K562 (cell line): Measurements from ENCODE around the gene RNF215. TPM values are rescaled to one million over a fixed set of nuclear protein-coding genes. Genes with fewer than 3 reads are reported as not detected.
A peak's percentile ranks its signal among the peaks of the same experiment; 100 is the strongest.

Source experiments
- BRD9 ChIP-seq: fragments of 450-650 bp; IDR thresholded peaks from 2 replicates; pipeline ENCODE4 v1.6.1; 2018; ENCODE audit warnings: low read depth; ENCODE audit not compliant: partially characterized antibody
- ESRRA ChIP-seq: fragments of 450-650 bp; IDR thresholded peaks from 2 replicates; pipeline ENCODE4 v1.6.1; 2014; ENCODE audit warnings: low read depth, mild to moderate bottlenecking, moderate library complexity, borderline replicate concordance
- NR3C1 ChIP-seq: sonication (generic); formaldehyde crosslinking; IDR thresholded peaks from 2 replicates; pipeline ENCODE4 v1.8.1; 2022; ENCODE audit warnings: missing genetic modification reagents
- NRF1 ChIP-seq, 2 experiments: fragments of 450-650 bp; IDR thresholded peaks in 1 of 2; conservative IDR thresholded peaks in 1 of 2; 2 replicates each; pipeline ENCODE4 v1.6.1; 2014; ENCODE audit warnings: mild to moderate bottlenecking in 2 of 2
- PHB2 ChIP-seq: fragments of 450-650 bp; IDR thresholded peaks from 2 replicates; pipeline ENCODE4 v1.6.1; 2017; ENCODE audit warnings: low read depth
- POLR2AphosphoS2 ChIP-seq: IDR thresholded peaks from 2 replicates; pipeline ENCODE4 v1.6.1; 2012; ENCODE audit warnings: low read length, improper control_type of control experiment
- PRPF4 ChIP-seq: fragments of 200-400 bp; formaldehyde crosslinking; IDR thresholded peaks from one replicate; pipeline ENCODE4 v1.6.1; 2017; ENCODE audit warnings: low read length, low read depth, mild to moderate bottlenecking; ENCODE audit not compliant: insufficient read depth, poor library complexity, severe bottlenecking
- RB1 ChIP-seq: fragments of 450-650 bp; IDR thresholded peaks from 2 replicates; pipeline ENCODE4 v1.6.1; 2017; ENCODE audit warnings: low read depth, mild to moderate bottlenecking
- SP1 ChIP-seq: sonication (generic); formaldehyde crosslinking; IDR thresholded peaks from 2 replicates; pipeline ENCODE4 v1.8.1; 2022; ENCODE audit warnings: mild to moderate bottlenecking, missing genetic modification reagents
- ZNF121 ChIP-seq: sonication (generic); formaldehyde crosslinking; conservative IDR thresholded peaks from 2 replicates; pipeline ENCODE4 v1.8.0; 2022; ENCODE audit warnings: missing genetic modification reagents
- polyA plus RNA-seq, 8 experiments: library from polyadenylated mRNA; depleted of rRNA in 4 of 8; stranded (reverse) in 5 of 8; unstranded in 3 of 8; fragments of >200 nt; fragmentation: Nextera tagmentation in 2 of 8; fragmentation: Illumina TruSeq in 1 of 8; extraction: Ambion mirVana in 2 of 8; extraction: Trizol in 1 of 8; gene quantifications; 2 replicates each; pipeline versions ENCODE4 v1.2.1 to v1.2.3, GENCODE V29; 2011 to 2014; ENCODE audit warnings: inconsistent platforms in 1 of 8, missing spikeins in 1 of 8
- total RNA-seq, 7 experiments: library from RNA; depleted of rRNA in 6 of 7; stranded (reverse); fragments of >200 nt in 6 of 7; fragmentation: Illumina TruSeq in 2 of 7; extraction: Trizol in 2 of 7; gene quantifications; 2 replicates each; pipeline versions ENCODE4 v1.2.1 to v1.2.3, GENCODE V29; 2011 to 2021; ENCODE audit warnings: low replicate concordance in 1 of 7
- TF ChIP-seq, protein P1 (sequence below): fragments of 250-450 bp; sonication (Bioruptor Pico); IDR thresholded peaks from 2 replicates; pipeline ENCODE4 v1.5.0; 2020; ENCODE audit warnings: mild to moderate bottlenecking, borderline replicate concordance
- TF ChIP-seq, protein P2 (sequence below): fragments of 200-400 bp; formaldehyde crosslinking; IDR thresholded peaks from 2 replicates; pipeline ENCODE4 v1.6.1; 2017; ENCODE audit warnings: mild to moderate bottlenecking, low read depth, low read length, moderate library complexity
- TF ChIP-seq, protein P3 (sequence below): sonication (generic); formaldehyde crosslinking; IDR thresholded peaks from 2 replicates; pipeline ENCODE4 v1.8.0; 2022; ENCODE audit warnings: missing genetic modification reagents, mild to moderate bottlenecking, moderate library complexity, borderline replicate concordance
- TF ChIP-seq, protein P4 (sequence below): sonication (generic); formaldehyde crosslinking; IDR thresholded peaks from 2 replicates; pipeline ENCODE4 v1.9.0; 2022; ENCODE audit warnings: mild to moderate bottlenecking, missing genetic modification reagents
- TF ChIP-seq, protein P5 (sequence below), 2 experiments: fragments of 200-800 bp in 1 of 2; sonication (Bioruptor generic) in 1 of 2; sonication (generic) in 1 of 2; formaldehyde crosslinking in 1 of 2; IDR thresholded peaks in 1 of 2; conservative IDR thresholded peaks in 1 of 2; 2 replicates each; pipeline versions ENCODE4 v1.5.0 to v1.6.1; 2016 to 2020; ENCODE audit warnings: missing compliant biosample characterization in 1 of 2, missing genetic modification characterization in 1 of 2, missing genetic modification reagents in 1 of 2

RNF215 gene
- total and polyA plus RNA-seq, 9 of the 15 experiments (the other 6 are each of a cell fraction or from before 2014, with no cell fraction given), result 0.08 to 9.8 (median 2.7) TPM

DNA sequence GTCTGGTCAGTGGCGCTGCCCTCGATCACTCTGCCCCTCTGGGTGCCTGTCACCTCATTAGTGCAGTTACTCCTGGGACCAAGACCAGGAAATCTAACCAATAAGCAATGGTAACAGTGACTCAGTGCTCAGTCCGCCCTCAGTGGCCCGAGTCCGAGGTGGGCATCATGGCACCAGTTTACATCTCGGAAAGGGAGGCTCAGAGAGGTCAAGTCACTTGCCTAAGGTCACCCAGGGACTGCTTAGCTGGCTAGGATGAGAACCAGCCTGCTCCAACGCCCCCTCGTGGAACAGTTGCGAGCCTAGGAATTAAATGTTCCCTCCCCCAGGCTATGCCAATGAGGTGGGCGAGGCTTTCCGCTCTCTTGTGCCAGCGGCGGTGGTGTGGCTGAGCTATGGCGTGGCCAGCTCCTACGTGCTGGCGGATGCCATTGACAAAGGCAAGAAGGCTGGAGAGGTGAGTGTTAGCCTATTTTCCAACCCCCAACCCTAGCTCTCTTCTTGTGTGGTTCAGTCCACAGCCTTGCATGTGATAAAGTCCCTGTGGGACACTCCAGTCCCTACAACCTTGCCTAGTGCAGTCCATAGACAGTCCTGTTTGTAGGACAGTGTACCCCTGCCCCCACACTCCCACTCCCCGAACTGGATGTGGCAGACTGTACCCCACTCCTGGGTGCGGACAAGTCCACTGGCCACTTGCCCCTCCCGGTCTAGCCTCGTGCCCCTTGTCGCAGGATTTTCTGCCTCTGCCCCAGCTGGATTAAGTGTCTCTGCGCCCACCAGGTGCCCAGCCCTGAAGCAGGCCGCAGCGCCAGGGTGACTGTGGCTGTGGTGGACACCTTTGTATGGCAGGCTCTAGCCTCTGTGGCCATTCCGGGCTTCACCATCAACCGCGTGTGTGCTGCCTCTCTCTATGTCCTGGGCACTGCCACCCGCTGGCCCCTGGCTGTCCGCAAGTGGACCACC, 39.5 kb upstream of the RNF215 start (continued):
- TF ChIP-seq, protein P1, sequence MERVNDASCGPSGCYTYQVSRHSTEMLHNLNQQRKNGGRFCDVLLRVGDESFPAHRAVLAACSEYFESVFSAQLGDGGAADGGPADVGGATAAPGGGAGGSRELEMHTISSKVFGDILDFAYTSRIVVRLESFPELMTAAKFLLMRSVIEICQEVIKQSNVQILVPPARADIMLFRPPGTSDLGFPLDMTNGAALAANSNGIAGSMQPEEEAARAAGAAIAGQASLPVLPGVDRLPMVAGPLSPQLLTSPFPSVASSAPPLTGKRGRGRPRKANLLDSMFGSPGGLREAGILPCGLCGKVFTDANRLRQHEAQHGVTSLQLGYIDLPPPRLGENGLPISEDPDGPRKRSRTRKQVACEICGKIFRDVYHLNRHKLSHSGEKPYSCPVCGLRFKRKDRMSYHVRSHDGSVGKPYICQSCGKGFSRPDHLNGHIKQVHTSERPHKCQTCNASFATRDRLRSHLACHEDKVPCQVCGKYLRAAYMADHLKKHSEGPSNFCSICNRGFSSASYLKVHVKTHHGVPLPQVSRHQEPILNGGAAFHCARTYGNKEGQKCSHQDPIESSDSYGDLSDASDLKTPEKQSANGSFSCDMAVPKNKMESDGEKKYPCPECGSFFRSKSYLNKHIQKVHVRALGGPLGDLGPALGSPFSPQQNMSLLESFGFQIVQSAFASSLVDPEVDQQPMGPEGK (CRISPR knock-in tag), result no peak
- TF ChIP-seq NR3C1, result no peak
- TF ChIP-seq RB1, result 0 out of 2 replicates have a peak, but pooled peaks have one; percentile 16
- peak; percentile 57 for TF ChIP-seq BRD9
- no peak for TF ChIP-seq SP1 (CRISPR knock-in tag)
- TF ChIP-seq ZNF121 (CRISPR knock-in tag), result no peak
- TF ChIP-seq PHB2, result no peak
- TF ChIP-seq PRPF4, result no peak
- TF ChIP-seq POLR2AphosphoS2, result no peak
- TF ChIP-seq, protein P2, sequence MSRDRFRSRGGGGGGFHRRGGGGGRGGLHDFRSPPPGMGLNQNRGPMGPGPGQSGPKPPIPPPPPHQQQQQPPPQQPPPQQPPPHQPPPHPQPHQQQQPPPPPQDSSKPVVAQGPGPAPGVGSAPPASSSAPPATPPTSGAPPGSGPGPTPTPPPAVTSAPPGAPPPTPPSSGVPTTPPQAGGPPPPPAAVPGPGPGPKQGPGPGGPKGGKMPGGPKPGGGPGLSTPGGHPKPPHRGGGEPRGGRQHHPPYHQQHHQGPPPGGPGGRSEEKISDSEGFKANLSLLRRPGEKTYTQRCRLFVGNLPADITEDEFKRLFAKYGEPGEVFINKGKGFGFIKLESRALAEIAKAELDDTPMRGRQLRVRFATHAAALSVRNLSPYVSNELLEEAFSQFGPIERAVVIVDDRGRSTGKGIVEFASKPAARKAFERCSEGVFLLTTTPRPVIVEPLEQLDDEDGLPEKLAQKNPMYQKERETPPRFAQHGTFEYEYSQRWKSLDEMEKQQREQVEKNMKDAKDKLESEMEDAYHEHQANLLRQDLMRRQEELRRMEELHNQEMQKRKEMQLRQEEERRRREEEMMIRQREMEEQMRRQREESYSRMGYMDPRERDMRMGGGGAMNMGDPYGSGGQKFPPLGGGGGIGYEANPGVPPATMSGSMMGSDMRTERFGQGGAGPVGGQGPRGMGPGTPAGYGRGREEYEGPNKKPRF, result no peak
- TF ChIP-seq, protein P3, sequence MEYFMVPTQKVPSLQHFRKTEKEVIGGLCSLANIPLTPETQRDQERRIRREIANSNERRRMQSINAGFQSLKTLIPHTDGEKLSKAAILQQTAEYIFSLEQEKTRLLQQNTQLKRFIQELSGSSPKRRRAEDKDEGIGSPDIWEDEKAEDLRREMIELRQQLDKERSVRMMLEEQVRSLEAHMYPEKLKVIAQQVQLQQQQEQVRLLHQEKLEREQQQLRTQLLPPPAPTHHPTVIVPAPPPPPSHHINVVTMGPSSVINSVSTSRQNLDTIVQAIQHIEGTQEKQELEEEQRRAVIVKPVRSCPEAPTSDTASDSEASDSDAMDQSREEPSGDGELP (CRISPR knock-in tag), result no peak
- TF ChIP-seq NRF1 (conservative IDR thresholded peaks at IDR 0.05 in 1 of 2, IDR thresholded peaks at IDR 0.05 in 1 of 2), result no peak
- TF ChIP-seq ESRRA, result peak; percentile 57
- TF ChIP-seq, protein P4, sequence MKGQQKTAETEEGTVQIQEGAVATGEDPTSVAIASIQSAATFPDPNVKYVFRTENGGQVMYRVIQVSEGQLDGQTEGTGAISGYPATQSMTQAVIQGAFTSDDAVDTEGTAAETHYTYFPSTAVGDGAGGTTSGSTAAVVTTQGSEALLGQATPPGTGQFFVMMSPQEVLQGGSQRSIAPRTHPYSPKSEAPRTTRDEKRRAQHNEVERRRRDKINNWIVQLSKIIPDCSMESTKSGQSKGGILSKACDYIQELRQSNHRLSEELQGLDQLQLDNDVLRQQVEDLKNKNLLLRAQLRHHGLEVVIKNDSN, result no peak
- TF ChIP-seq, protein P5, sequence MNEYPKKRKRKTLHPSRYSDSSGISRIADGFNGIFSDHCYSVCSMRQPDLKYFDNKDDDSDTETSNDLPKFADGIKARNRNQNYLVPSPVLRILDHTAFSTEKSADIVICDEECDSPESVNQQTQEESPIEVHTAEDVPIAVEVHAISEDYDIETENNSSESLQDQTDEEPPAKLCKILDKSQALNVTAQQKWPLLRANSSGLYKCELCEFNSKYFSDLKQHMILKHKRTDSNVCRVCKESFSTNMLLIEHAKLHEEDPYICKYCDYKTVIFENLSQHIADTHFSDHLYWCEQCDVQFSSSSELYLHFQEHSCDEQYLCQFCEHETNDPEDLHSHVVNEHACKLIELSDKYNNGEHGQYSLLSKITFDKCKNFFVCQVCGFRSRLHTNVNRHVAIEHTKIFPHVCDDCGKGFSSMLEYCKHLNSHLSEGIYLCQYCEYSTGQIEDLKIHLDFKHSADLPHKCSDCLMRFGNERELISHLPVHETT (CRISPR knock-in tag; conservative IDR thresholded peaks at IDR 0.05 in 1 of 2, IDR thresholded peaks at IDR 0.05 in 1 of 2), result no peak
